Measurements from ENCODE around the gene LHFPL3.
"Not testable (repeated sequence)": the region's sequence is repeated elsewhere in the genome, so short reads cannot be mapped to it uniquely, and the experiment has no call there.

The LHFPL3 gene

DNA sequence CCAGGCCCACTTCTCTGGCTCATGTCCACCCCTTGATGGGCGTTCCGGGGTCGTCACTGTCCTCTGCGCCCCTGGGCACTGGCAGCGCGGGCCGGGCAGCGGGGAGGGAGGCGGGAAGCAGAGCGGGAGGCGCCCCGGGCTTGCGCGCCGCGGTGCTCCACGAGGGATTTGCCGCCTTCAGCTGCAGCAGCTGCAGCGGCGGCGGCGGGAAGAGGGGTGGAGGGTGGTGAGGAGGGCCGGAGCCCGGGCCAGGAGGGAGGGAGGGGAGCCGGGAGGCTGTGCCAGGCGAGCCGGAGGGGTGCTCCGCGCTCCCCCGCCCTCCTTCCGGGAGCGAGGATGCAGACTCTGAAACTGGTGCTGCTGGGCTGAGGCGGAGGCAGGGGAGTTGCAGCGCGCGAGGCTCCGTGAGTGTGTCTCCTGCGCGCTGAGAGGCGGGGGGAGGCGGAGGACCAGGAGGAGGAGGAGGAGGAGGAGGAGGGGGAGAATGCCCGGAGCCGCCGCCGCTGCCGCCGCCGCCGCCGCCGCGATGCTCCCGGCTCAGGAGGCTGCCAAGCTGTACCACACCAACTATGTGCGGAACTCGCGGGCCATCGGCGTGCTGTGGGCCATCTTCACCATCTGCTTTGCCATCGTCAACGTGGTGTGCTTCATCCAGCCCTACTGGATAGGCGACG, at the start of gene LHFPL3:
Gene LHFPL3 (plus strand): TSS at position 308 of the 674 bp plus-strand sequence.
- TF ChIP-seq POLR2A (IDR thresholded peaks at IDR 0.05; ENCODE audit: low read depth, low read length), result no peak
- FAIRE-seq (no peak), DNase-seq (ENCODE audit: insufficient read length, low spot score) (no peak)

DNA sequence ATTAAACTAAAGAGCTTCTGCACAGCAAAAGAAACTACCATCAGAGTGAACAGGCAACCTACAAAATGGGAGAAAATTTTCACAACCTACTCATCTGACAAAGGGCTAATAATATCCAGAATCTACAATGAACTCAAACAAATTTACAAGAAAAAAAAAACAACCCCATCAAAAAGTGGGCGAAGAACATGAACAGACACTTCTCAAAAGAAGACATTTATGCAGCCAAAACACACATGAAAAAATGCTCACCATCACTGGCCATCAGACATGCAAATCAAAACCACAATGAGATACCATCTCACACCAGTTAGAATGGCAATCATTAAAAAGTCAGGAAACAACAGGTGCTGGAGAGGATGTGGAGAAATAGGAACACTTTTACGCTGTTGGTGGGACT, 46.7 kb upstream of the LHFPL3 start:
- DNase-seq (ENCODE audit: insufficient read length, low spot score); FAIRE-seq: not testable (repeated sequence)

GRCh38 chr7:104286839-104287238, 41.6 kb upstream of the LHFPL3 start:
- no peak for TF ChIP-seq POLR2A (IDR thresholded peaks at IDR 0.05; ENCODE audit: low read depth, low read length)
- no peak for DNase-seq (ENCODE audit: insufficient read length, low spot score)
- FAIRE-seq, result no peak

GRCh38 chr7:104288137-104288536, 40.3 kb upstream of the LHFPL3 start:
- FAIRE-seq (no peak), DNase-seq (ENCODE audit: insufficient read length, low spot score) (no peak)

GRCh38 chr7:104294291-104294690, 34.1 kb upstream of the LHFPL3 start:
- FAIRE-seq (no peak), DNase-seq (ENCODE audit: insufficient read length, low spot score) (no peak)
- TF ChIP-seq POLR2A (IDR thresholded peaks at IDR 0.05; ENCODE audit: low read depth, low read length), result no peak

More at GRCh38 chr7:104288137-104288536, 40.3 kb upstream of the LHFPL3 start:
- TF ChIP-seq POLR2A (IDR thresholded peaks at IDR 0.05; ENCODE audit: low read depth, low read length), result no peak

DNA sequence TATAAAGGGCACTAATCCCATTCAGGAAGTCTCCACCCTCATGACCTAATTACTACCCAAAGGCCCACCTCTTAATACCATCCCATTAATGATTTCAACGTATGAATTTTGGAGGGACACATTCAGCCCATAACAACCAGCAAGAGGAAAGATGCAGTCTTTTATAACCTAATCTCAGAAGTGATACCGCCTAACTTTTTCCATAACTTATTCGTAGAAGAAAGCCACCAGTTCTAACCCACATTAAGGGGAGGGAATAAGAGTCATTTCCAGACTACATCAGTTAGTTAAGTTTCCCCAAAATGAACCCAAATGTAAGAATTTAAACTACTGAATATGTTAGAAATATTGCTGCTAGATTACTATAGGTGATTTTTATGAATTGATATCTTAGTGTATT, 32.1 kb upstream of the LHFPL3 start:
- no peak for DNase-seq (ENCODE audit: insufficient read length, low spot score)
- no peak for TF ChIP-seq POLR2A (IDR thresholded peaks at IDR 0.05; ENCODE audit: low read depth, low read length)
- FAIRE-seq, result no peak

- TF ChIP-seq POLR2A (IDR thresholded peaks at IDR 0.05; ENCODE audit: low read depth, low read length), result no peak
- FAIRE-seq, result no peak
- DNase-seq (ENCODE audit: insufficient read length, low spot score), result no peak
Measured at GRCh38 chr7:104296900-104297299, 31.5 kb upstream of the LHFPL3 start.

GRCh38 chr7:104299323-104299722, 29.1 kb upstream of the LHFPL3 start:
- no peak for TF ChIP-seq POLR2A (IDR thresholded peaks at IDR 0.05; ENCODE audit: low read depth, low read length)
- DNase-seq (ENCODE audit: insufficient read length, low spot score) (no peak), FAIRE-seq (no peak)

GRCh38 chr7:104299777-104300176, 28.6 kb upstream of the LHFPL3 start:
- no peak for FAIRE-seq
- DNase-seq (ENCODE audit: insufficient read length, low spot score), result no peak
- TF ChIP-seq POLR2A (IDR thresholded peaks at IDR 0.05; ENCODE audit: low read depth, low read length), result no peak

DNA sequence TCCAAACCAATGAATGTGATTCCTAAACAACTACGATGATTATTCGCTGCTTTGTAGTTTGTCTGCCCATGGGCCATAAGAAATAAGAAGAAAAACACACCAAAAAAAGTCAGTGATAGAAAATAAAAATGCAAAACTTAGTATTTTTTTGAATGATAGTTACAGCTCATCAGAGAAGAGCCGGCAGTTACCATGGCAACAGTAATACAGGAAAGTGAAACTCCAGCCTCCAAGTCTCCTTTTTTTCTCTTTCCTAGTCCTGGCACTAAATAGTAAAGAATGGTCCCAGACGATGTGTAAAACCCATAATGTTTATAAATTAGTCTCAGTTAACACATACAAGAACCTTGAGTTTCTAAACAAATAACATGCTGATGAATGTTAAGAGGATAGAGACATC, 21.6 kb upstream of the LHFPL3 start:
- FAIRE-seq, result no peak
- DNase-seq (ENCODE audit: insufficient read length, low spot score), result no peak
- TF ChIP-seq POLR2A (IDR thresholded peaks at IDR 0.05; ENCODE audit: low read depth, low read length), result no peak

- DNase-seq (ENCODE audit: insufficient read length, low spot score) (no peak), FAIRE-seq (no peak)
- no peak for TF ChIP-seq POLR2A (IDR thresholded peaks at IDR 0.05; ENCODE audit: low read depth, low read length)
Measured at GRCh38 chr7:104317948-104318629, 10.3 kb upstream of the LHFPL3 start.

DNA sequence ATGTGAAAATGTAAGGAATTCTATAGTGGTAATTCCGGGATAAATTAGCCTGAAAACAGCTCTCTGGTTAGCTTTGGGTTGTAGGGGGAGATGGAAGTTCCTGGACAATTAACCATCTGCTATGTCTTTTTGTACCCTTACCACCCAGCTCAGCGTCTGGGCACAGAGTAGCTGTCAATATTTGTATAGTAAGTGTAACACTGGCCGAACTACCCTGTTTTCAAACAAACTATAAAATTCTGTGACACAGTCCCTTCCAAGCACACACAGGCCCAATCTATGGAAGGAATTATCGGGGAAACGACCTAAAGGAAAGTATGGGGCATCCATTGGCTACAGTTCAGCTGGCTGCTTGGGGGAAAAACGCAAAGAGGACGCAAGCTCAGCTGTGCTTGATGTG, 869 bp upstream of the LHFPL3 start:
- no peak for FAIRE-seq
- no peak for DNase-seq (ENCODE audit: insufficient read length, low spot score)
- no peak for TF ChIP-seq POLR2A (IDR thresholded peaks at IDR 0.05; ENCODE audit: low read depth, low read length)

GRCh38 chr7:104327938-104328295, 486 bp upstream of the LHFPL3 start:
- DNase-seq (ENCODE audit: insufficient read length, low spot score) (no peak), FAIRE-seq (no peak)
- no peak for TF ChIP-seq POLR2A (IDR thresholded peaks at IDR 0.05; ENCODE audit: low read depth, low read length)

- FAIRE-seq (no peak), DNase-seq (ENCODE audit: insufficient read length, low spot score) (no peak)
- TF ChIP-seq POLR2A (IDR thresholded peaks at IDR 0.05; ENCODE audit: low read depth, low read length), result no peak
Measured at GRCh38 chr7:104328970-104329825, 795 bp downstream of the LHFPL3 start.

Measured in H54 (cell line).